PC-3 (cell line): Measurements from ENCODE around the gene POU2F1. TPM values are rescaled to one million over a fixed set of nuclear protein-coding genes. Genes with fewer than 3 reads are reported as not detected.

Experiments used
- ATAC-seq: fragments of 200-7000 bp; cut with Tn5 transposase; 2 replicates; pipeline ENCODE4 v1.9.1; 2020; ENCODE audit warnings: mild to moderate bottlenecking, moderate library complexity
- BruUV-seq: library from RNA; stranded (reverse); fragments of 400-500 nt; replicated peaks from 2 replicates; lab custom pipeline; 2021; lab: Mats Ljungman, UMichigan
- CTCF ChIA-PET: fragments of 300-600 bp; sonication (Branson Sonifier 250); formaldehyde crosslinking; loops from one replicate; lab custom pipeline; 2022; ENCODE audit warnings: antibody characterized with exemption; lab: Charles Lee
- POLR2A ChIA-PET: fragments of 300-600 bp; sonication (Branson Sonifier 250); formaldehyde crosslinking; loops from one replicate; lab custom pipeline; 2022; ENCODE audit warnings: antibody characterized with exemption; ENCODE audit not compliant: unreplicated experiment; lab: Charles Lee
- DNase-seq: peaks from one replicate; pipeline ENCODE4 v3.0.0-alpha.2; 2015
- H2AFZ ChIP-seq: fragments of 300-600 bp; sonication (generic); 2 replicates; pipeline ENCODE4 v1.6.0; 2016; ENCODE audit warnings: antibody characterized with exemption, low read length
- H3F3A ChIP-seq: fragments of 300-600 bp; sonication (generic); one replicate; pipeline ENCODE4 v1.6.0; 2017; ENCODE audit warnings: antibody characterized with exemption, low read length, control low read depth, mild to moderate bottlenecking; ENCODE audit not compliant: unreplicated experiment
- H3K27ac ChIP-seq: fragments of 300-600 bp; sonication (generic); 2 replicates; pipeline ENCODE4 v1.5.1; 2016; ENCODE audit warnings: mild to moderate bottlenecking, low read length
- H3K27me3 ChIP-seq: fragments of 300-600 bp; sonication (generic); 2 replicates; pipeline ENCODE4 v1.6.1; 2016; ENCODE audit warnings: low read length, mixed read lengths
- H3K36me3 ChIP-seq: fragments of 300-600 bp; sonication (generic); 2 replicates; pipeline ENCODE4 v1.6.1; 2016; ENCODE audit warnings: low read depth, mixed run types, low read length, mixed read lengths
- H3K4me1 ChIP-seq: fragments of 300-600 bp; sonication (generic); 2 replicates; pipeline ENCODE4 v1.5.1; 2016; ENCODE audit warnings: low read length; ENCODE audit not compliant: insufficient read depth
- H3K4me2 ChIP-seq: fragments of 300-600 bp; sonication (generic); 2 replicates; pipeline ENCODE4 v1.6.0; 2016; ENCODE audit warnings: low read length
- H3K4me3 ChIP-seq: fragments of 300-600 bp; sonication (generic); 2 replicates; pipeline ENCODE4 v1.5.1; 2016; ENCODE audit warnings: mild to moderate bottlenecking, low read length, mixed read lengths
- H3K79me2 ChIP-seq: fragments of 300-600 bp; sonication (generic); 2 replicates; pipeline ENCODE4 v1.6.1; 2017; ENCODE audit warnings: low read length, mixed read lengths
- H3K9ac ChIP-seq: fragments of 300-600 bp; sonication (generic); 2 replicates; pipeline ENCODE4 v1.6.0; 2016; ENCODE audit warnings: mild to moderate bottlenecking, low read length
- H3K9me2 ChIP-seq: fragments of 300-600 bp; sonication (generic); replicated peaks from 2 replicates; pipeline ENCODE4 v1.6.1; 2016; ENCODE audit warnings: mixed run types, low read length, mixed read lengths
- H3K9me3 ChIP-seq: fragments of 300-600 bp; sonication (generic); 2 replicates; pipeline ENCODE4 v1.6.1; 2016; ENCODE audit warnings: low read length, mixed read lengths
- H4K20me1 ChIP-seq: fragments of 300-600 bp; sonication (generic); 2 replicates; pipeline ENCODE4 v1.6.1; 2016; ENCODE audit warnings: low read length, mixed read lengths
- CTCF ChIP-seq: fragments of 300-600 bp; sonication (generic); conservative IDR thresholded peaks from 2 replicates; pipeline ENCODE4 v1.5.1; 2017; ENCODE audit warnings: antibody characterized with exemption, low read depth, mild to moderate bottlenecking, low read length
- EZH2 ChIP-seq: fragments of 300-600 bp; sonication (generic); IDR thresholded peaks from one replicate; pipeline ENCODE4 v1.6.1; 2017; ENCODE audit warnings: antibody characterized with exemption, mild to moderate bottlenecking, low read length; ENCODE audit not compliant: unreplicated experiment
- EZH2phosphoT487 ChIP-seq: fragments of 300-600 bp; sonication (generic); IDR thresholded peaks from 2 replicates; pipeline ENCODE4 v1.6.1; 2018; ENCODE audit warnings: mild to moderate bottlenecking, antibody characterized with exemption, low read length, borderline replicate concordance
- intact Hi-C: fragments of 100-400 bp; cut with micrococcal nuclease; formaldehyde crosslinking; loops from 2 replicates; pipeline ENCODE4 v1.9.0; 2023
- total RNA-seq: library from RNA; depleted of rRNA; stranded (reverse); fragments of >200 nt; gene quantifications from 2 replicates; pipeline ENCODE4 v1.2.3, GENCODE V29; 2014

The POU2F1 gene
- total RNA-seq, 1 experiment from 2014 or later: 8.7 TPM

- peak; percentile 20; the same call in 1 of the 2 replicates for ATAC-seq
- intact Hi-C loops: no loop called here
- POLR2A ChIA-PET: no interaction called here
Measured at GRCh38 chr1:167369175-167369574, 148.5 kb downstream of the POU2F1 start.

GRCh38 chr1:167369933-167370332 is 149.2 kb downstream of the POU2F1 start:
- Histone ChIP-seq H3F3A (no peaks in the 10 kb centered on the region), H3K79me2 (no peaks in the 10 kb centered on the region), H2AFZ (no peak overlapping the region), H4K20me1 (no peaks in the 10 kb centered on the region), H3K27me3 (no peaks in the 10 kb centered on the region), H3K4me3 (no peak overlapping the region), H3K27ac (no peak overlapping the region), H3K9ac (no peak overlapping the region), H3K4me1 (peaks cover 5% of the 10 kb centered on the region; the same call in 1 of the 2 replicates), H3K36me3 (peaks cover 7% of the 10 kb centered on the region; the same call in 1 of the 2 replicates), H3K4me2 (no peak overlapping the region), H3K9me2 (no peaks in the 10 kb centered on the region), H3K9me3 (no peaks in the 10 kb centered on the region)
- ChIA-PET POLR2A (no interaction called here), CTCF (interaction anchor here (0.8 kb wide), 1 partner anchor 31 kb away, joined by 4 read pairs; no protein-coding TSS in a partner anchor)
- no TSS peak for BruUV-seq
- TF ChIP-seq CTCF (no peak), EZH2phosphoT487 (no peak), EZH2 (no peak)
- no peak for DNase-seq
- ATAC-seq: peak; percentile 50
- intact Hi-C loops: no loop called here

More at GRCh38 chr1:167369175-167369574, 148.5 kb downstream of the POU2F1 start:
- no peak overlapping the region for H3K4me3 ChIP-seq
- no peaks in the 10 kb centered on the region for H3K27me3 ChIP-seq
- no peak overlapping the region for H3K27ac ChIP-seq
- H2AFZ ChIP-seq: no peak overlapping the region
- no peaks in the 10 kb centered on the region for H3F3A ChIP-seq
- no peaks in the 10 kb centered on the region for H3K9me3 ChIP-seq
- H3K4me2 ChIP-seq: no peak overlapping the region
- peaks cover 5% of the 10 kb centered on the region; the same call in 1 of the 2 replicates for H3K4me1 ChIP-seq
- H4K20me1 ChIP-seq: no peaks in the 10 kb centered on the region
- H3K9ac ChIP-seq: no peak overlapping the region
- CTCF ChIA-PET: interaction anchor here (0.8 kb wide), 1 partner anchor 32 kb away, joined by 4 read pairs; no protein-coding TSS in a partner anchor
- H3K79me2 ChIP-seq: no peaks in the 10 kb centered on the region
- DNase-seq: no peak
- TF ChIP-seq CTCF: no peak
- no peak for TF ChIP-seq EZH2
- no peak for TF ChIP-seq EZH2phosphoT487
- H3K9me2 ChIP-seq: no peaks in the 10 kb centered on the region
- BruUV-seq: no TSS peak
- H3K36me3 ChIP-seq: peaks cover 7% of the 10 kb centered on the region; the same call in 1 of the 2 replicates

- CTCF ChIA-PET: no interaction called here
- Histone ChIP-seq H3K79me2 (no peaks in the 10 kb centered on the region), H3K36me3 (peaks cover 9% of the 10 kb centered on the region; the same call in 1 of the 2 replicates), H3K9me2 (no peaks in the 10 kb centered on the region), H3K4me3 (no peak overlapping the region), H3K4me1 (peaks cover 5% of the 10 kb centered on the region; the same call in 1 of the 2 replicates), H3K27ac (no peak overlapping the region), H4K20me1 (no peaks in the 10 kb centered on the region), H3K4me2 (no peak overlapping the region), H3F3A (no peaks in the 10 kb centered on the region), H3K9ac (no peak overlapping the region), H3K9me3 (no peaks in the 10 kb centered on the region), H2AFZ (no peak overlapping the region), H3K27me3 (no peaks in the 10 kb centered on the region)
- POLR2A ChIA-PET: interaction anchor here (0.7 kb wide), 1 partner anchor 107 kb away, joined by 5 read pairs; no protein-coding TSS in a partner anchor
- intact Hi-C loops: no loop called here
- BruUV-seq: no TSS peak
- no peak for DNase-seq
- no peak for ATAC-seq
- no peak for TF ChIP-seq EZH2phosphoT487
- TF ChIP-seq CTCF: no peak
- TF ChIP-seq EZH2: no peak
Measured at GRCh38 chr1:167371030-167371429, 150.3 kb downstream of the POU2F1 start.
